Epithelial cell of esophagus (primary cell): Measurements from ENCODE around the gene EVC.
A peak's percentile ranks its signal among the peaks of the same experiment; 100 is the strongest.

Source experiments
- DNase-seq: peaks from one replicate; pipeline ENCODE4 v3.0.0; 2010; ENCODE audit warnings: low read depth
- H3K4me3 ChIP-seq: 2 replicates; pipeline ENCODE4 v1.5.1; 2011; ENCODE audit warnings: mild to moderate bottlenecking, low read length, control low read depth
- CTCF ChIP-seq: IDR thresholded peaks from 2 replicates; pipeline ENCODE4 v1.5.1; 2011; ENCODE audit warnings: low read depth, mild to moderate bottlenecking, low read length, control low read depth, inconsistent platforms; ENCODE audit not compliant: insufficient read depth; ENCODE audit errors: missing control alignments

Gene EVC

GRCh38 chr4:5814421-5814820 lies 103.4 kb downstream of the EVC start:
- H3K4me3 ChIP-seq: no peak overlapping the region
- no peak for DNase-seq
- TF ChIP-seq CTCF: no peak

GRCh38 chr4:5815641-5816040 lies 104.6 kb downstream of the EVC start:
- no peak overlapping the region for H3K4me3 ChIP-seq
- no peak for DNase-seq

GRCh38 chr4:5816101-5816500 lies 105.1 kb downstream of the EVC start:
- no peak overlapping the region for H3K4me3 ChIP-seq
- DNase-seq: no peak
- TF ChIP-seq CTCF: no peak

More at GRCh38 chr4:5815641-5816040, 104.6 kb downstream of the EVC start:
- TF ChIP-seq CTCF: no peak

- no peak for TF ChIP-seq CTCF
- DNase-seq: no peak
- no peak overlapping the region for H3K4me3 ChIP-seq
Observed at GRCh38 chr4:5816851-5817375, 105.9 kb downstream of the EVC start.

- TF ChIP-seq CTCF: peak; percentile 47
- no peak for DNase-seq
- H3K4me3 ChIP-seq: no peak overlapping the region
Observed at GRCh38 chr4:5821665-5822358, 110.8 kb downstream of the EVC start.

GRCh38 chr4:5822619-5823018 lies 111.6 kb downstream of the EVC start:
- TF ChIP-seq CTCF: no peak
- no peak overlapping the region for H3K4me3 ChIP-seq

More at GRCh38 chr4:5822619-5823018, 111.6 kb downstream of the EVC start:
- no peak for DNase-seq
